ENCODE measurements around the gene TBC1D8. TPM values are rescaled to one million over a fixed set of nuclear protein-coding genes. Genes with fewer than 3 reads are reported as not detected.

TBC1D8 gene
- total RNA-seq, 4 donors from 2014 or later, result 22.2 to 68.0 (median 31.9) TPM

GRCh38 chr2:101112772-101113157, 38.4 kb downstream of the TBC1D8 start:
- DNase-seq (ENCODE audit: low spot score) (no peak), ATAC-seq (ENCODE audit: low FRiP score) (no peak)
- TF ChIP-seq, protein P1, sequence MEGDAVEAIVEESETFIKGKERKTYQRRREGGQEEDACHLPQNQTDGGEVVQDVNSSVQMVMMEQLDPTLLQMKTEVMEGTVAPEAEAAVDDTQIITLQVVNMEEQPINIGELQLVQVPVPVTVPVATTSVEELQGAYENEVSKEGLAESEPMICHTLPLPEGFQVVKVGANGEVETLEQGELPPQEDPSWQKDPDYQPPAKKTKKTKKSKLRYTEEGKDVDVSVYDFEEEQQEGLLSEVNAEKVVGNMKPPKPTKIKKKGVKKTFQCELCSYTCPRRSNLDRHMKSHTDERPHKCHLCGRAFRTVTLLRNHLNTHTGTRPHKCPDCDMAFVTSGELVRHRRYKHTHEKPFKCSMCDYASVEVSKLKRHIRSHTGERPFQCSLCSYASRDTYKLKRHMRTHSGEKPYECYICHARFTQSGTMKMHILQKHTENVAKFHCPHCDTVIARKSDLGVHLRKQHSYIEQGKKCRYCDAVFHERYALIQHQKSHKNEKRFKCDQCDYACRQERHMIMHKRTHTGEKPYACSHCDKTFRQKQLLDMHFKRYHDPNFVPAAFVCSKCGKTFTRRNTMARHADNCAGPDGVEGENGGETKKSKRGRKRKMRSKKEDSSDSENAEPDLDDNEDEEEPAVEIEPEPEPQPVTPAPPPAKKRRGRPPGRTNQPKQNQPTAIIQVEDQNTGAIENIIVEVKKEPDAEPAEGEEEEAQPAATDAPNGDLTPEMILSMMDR (IDR thresholded peaks at IDR 0.05), result no peak

DNA sequence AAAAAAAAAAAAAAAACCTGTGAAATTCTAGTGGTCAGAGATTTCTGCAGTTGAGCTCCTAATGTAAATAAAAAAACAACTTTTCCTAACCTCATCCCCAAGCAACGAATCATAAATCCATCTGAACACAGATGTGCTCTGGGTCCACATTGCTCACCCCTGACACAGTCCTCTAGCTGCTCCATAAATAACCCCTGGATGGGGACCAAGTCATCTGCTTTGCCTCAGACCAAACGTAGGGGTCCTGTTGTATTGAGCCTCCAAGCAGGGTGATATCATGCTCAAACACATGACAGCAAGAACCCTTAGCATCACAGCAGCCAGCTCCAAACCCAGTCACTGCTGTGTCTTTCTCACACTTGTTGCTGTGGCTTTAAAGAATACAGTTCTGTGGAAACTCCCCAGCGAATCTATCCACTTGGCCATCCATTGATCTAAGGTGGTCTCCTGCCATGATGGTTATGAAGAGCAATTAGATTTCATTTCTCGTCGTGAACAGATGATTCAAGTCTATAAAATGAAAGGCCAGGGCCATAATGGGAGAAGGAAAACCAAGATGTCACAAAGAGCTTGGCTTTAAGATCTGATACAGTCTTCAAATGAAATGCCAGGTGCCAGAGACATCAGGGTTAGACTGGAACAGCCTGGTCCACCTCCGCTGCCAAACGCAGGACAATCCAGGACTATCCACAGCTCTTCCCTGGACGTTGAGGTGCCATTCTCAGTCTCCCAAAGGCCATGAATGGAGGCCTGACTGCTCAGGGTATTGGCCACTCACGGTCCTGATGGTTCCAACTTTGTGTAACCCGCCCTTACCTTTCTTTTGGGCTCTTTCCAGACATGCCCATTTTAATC, 39.0 kb downstream of the TBC1D8 start:
- TF ChIP-seq, protein P1 (IDR thresholded peaks at IDR 0.05), result no peak
- ATAC-seq (ENCODE audit: low FRiP score) (no peak), DNase-seq (ENCODE audit: low spot score) (no peak)

- TF ChIP-seq, protein P1 (IDR thresholded peaks at IDR 0.05), result no peak
- DNase-seq (ENCODE audit: low spot score) (no peak), ATAC-seq (ENCODE audit: low FRiP score) (no peak)
Measured at GRCh38 chr2:101111262-101111838, 39.8 kb downstream of the TBC1D8 start.

DNA sequence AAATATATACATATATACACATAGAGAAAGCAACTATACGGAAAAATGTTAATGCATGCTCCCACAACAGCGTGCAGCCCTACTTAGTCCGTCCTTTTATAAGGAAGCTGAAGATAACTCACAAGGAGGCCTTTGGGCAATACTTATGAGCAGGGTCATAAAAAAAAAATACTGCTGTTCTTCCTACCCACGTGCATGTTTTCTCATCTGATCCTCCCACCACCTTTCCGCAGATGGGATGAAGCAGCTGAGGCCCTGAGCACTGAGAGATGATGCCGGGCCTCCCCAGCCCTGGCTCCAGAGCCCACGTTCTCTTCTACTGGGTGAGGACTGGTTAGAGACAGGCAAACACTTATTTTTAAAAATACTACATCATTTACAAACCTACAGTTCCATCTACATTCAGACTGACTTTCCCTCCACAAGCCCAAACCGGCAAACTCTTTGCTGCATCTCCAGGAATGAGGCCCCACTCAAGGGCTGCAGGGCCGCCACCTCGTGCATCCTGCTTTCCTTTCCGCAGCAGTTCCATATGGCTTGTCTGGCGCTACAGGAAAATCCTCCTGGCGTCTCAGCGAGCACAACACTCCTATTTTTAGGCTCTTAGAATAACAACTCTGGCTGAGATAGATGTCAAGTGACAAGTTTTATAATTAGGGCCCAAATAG, 41.6 kb downstream of the TBC1D8 start:
- TF ChIP-seq, protein P1 (IDR thresholded peaks at IDR 0.05), result no peak
- ATAC-seq (ENCODE audit: low FRiP score), result no peak
- no peak for DNase-seq (ENCODE audit: low spot score)

- TF ChIP-seq, protein P1 (IDR thresholded peaks at IDR 0.05), result no peak
- ATAC-seq (ENCODE audit: low FRiP score) (no peak), DNase-seq (ENCODE audit: low spot score) (no peak)
Measured at GRCh38 chr2:101108357-101108756, 42.8 kb downstream of the TBC1D8 start.

DNA sequence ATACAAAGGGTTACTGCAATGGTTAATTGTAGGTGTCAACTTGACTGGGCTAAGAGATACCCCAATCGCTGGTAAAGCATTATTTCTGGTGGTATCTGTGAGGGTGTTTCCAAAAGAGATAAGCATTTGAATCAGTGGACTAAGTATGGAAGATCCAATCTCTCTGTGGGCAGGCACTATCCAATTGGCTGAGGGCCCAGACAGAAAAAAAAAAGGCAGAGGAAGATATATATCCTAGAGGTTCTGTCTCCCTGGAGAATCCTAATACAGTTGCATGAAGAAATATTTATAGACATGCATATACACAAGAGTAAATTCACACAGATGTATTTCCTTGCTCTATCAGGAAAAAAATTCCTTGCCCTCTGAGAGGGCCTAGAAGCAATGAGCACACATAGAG, 43.9 kb downstream of the TBC1D8 start:
- DNase-seq (ENCODE audit: low spot score), result no peak
- TF ChIP-seq, protein P1 (IDR thresholded peaks at IDR 0.05), result no peak
- no peak for ATAC-seq (ENCODE audit: low FRiP score)
